ENCODE results near the gene PLXND1. TPM values are rescaled to one million over a fixed set of nuclear protein-coding genes. Genes with fewer than 3 reads are reported as not detected.

PLXND1 gene
- total RNA-seq, 1 donor from 2014 or later = 96.5 TPM

- Histone ChIP-seq H3K4me3 (peak overlapping the region in 1 of 2 donors; percentile 18), H3K27ac (peak overlapping the region; percentile 91), H3K4me1 (peaks cover 97% of the 10 kb centered on the region), H3K9me3 (no peaks in the 10 kb centered on the region), H3K27me3 (no peaks in the 10 kb centered on the region), H3K36me3 (no peaks in the 10 kb centered on the region)
- intact Hi-C loops (cut with DNase I) = no loop called here
- DNase-seq (ENCODE audit: extremely low spot score in 2 of 2) = no peak
- TF ChIP-seq POLR2AphosphoS5 (IDR thresholded peaks at IDR 0.05; ENCODE audit: insufficient read depth in 1 of 2, low read depth in 1 of 2) (no peak), CTCF (IDR thresholded peaks at IDR 0.05) (no peak), POLR2A (IDR thresholded peaks at IDR 0.05) (no peak)
Observed at GRCh38 chr3:129593230-129593594, 13.3 kb downstream of the PLXND1 start.

- Histone ChIP-seq H3K9me3 (no peaks in the 10 kb centered on the region), H3K4me1 (peaks cover 97% of the 10 kb centered on the region), H3K27me3 (no peaks in the 10 kb centered on the region), H3K4me3 (peak overlapping the region; percentile 13 to 18), H3K27ac (peak overlapping the region; percentile 91), H3K36me3 (no peaks in the 10 kb centered on the region)
- intact Hi-C loops (cut with DNase I) = no loop called here
- DNase-seq (ENCODE audit: extremely low spot score in 2 of 2) = no peak
- no peak for TF ChIP-seq CTCF (IDR thresholded peaks at IDR 0.05)
- peak in 1 of 2 donors; percentile 61 for TF ChIP-seq POLR2AphosphoS5 (IDR thresholded peaks at IDR 0.05; ENCODE audit: insufficient read depth in 1 of 2, low read depth in 1 of 2)
Observed at GRCh38 chr3:129592381-129593131, 13.9 kb downstream of the PLXND1 start.

GRCh38 chr3:129591932-129592331 is 14.5 kb downstream of the PLXND1 start:
- H3K4me3 ChIP-seq = peak overlapping the region in 1 of 2 donors; percentile 18
- H3K9me3 ChIP-seq = no peaks in the 10 kb centered on the region
- peaks cover 95% of the 10 kb centered on the region for H3K4me1 ChIP-seq
- TF ChIP-seq CTCF (IDR thresholded peaks at IDR 0.05) (no peak), POLR2AphosphoS5 (IDR thresholded peaks at IDR 0.05; ENCODE audit: insufficient read depth in 1 of 2, low read depth in 1 of 2) (no peak), POLR2A (IDR thresholded peaks at IDR 0.05) (no peak)
- H3K36me3 ChIP-seq = no peaks in the 10 kb centered on the region
- DNase-seq (ENCODE audit: extremely low spot score in 2 of 2) = no peak
- no peaks in the 10 kb centered on the region for H3K27me3 ChIP-seq
- H3K27ac ChIP-seq = peak overlapping the region; percentile 91
- intact Hi-C loops (cut with DNase I) = no loop called here

GRCh38 chr3:129590215-129590614 is 16.3 kb downstream of the PLXND1 start:
- TF ChIP-seq POLR2AphosphoS5 (IDR thresholded peaks at IDR 0.05; ENCODE audit: insufficient read depth in 1 of 2, low read depth in 1 of 2) (no peak), CTCF (IDR thresholded peaks at IDR 0.05) (no peak), POLR2A (IDR thresholded peaks at IDR 0.05) (no peak)
- DNase-seq (ENCODE audit: extremely low spot score in 2 of 2) = no peak
- H3K4me1 ChIP-seq = peaks cover 95% of the 10 kb centered on the region
- peak overlapping the region; percentile 78 for H3K27ac ChIP-seq
- intact Hi-C loops (cut with DNase I) = no loop called here
- no peaks in the 10 kb centered on the region for H3K27me3 ChIP-seq
- H3K4me3 ChIP-seq = no peak overlapping the region
- peaks cover 0 to 12% of the 10 kb centered on the region in 2 donors for H3K36me3 ChIP-seq
- H3K9me3 ChIP-seq = no peaks in the 10 kb centered on the region

- Histone ChIP-seq H3K4me1 (peaks cover 70% of the 10 kb centered on the region), H3K9me3 (no peaks in the 10 kb centered on the region), H3K36me3 (peaks cover 0 to 33% of the 10 kb centered on the region in 2 donors), H3K27ac (peak overlapping the region; percentile 78), H3K27me3 (no peaks in the 10 kb centered on the region), H3K4me3 (no peak overlapping the region)
- intact Hi-C loops (cut with DNase I) = no loop called here
- DNase-seq (ENCODE audit: extremely low spot score in 2 of 2) = no peak
- TF ChIP-seq POLR2AphosphoS5 (IDR thresholded peaks at IDR 0.05; ENCODE audit: insufficient read depth in 1 of 2, low read depth in 1 of 2) (no peak), CTCF (IDR thresholded peaks at IDR 0.05) (no peak), POLR2A (IDR thresholded peaks at IDR 0.05) (no peak)
Observed at GRCh38 chr3:129587566-129588210, 18.8 kb downstream of the PLXND1 start.
